ENCODE results near the gene DUSP2.

DNA sequence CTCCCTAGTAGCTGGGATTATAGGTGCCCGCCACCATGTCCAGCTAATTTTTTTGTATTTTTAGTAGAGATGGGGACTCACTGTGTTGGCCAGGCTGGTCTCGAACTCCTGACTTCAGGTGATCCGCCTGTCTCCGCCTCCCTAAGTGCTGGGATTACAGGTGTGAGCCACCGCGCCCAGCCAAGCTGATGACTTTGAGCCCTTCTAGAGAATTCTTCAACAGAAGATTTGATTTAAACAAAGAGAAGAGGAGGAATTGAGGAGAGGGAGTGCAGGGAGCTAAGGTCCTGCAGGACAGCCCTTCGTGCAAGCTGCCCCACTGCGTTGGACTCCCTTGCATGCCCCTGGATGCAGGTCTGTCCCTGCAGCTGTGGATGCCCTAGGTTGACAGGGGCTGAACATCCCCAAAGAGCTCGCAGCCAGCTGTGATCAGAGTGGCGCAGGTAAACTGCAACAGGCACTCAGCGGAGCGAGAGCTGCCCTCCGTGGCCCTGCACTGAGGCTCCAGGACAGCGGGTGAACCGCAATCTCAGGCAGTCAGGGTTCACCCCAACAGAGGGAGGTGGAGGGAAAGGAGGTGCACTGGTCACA lies 42.5 kb downstream of the DUSP2 start:
- TF ChIP-seq POLR2A (IDR thresholded peaks at IDR 0.05) = no peak
- TF ChIP-seq, protein P1, sequence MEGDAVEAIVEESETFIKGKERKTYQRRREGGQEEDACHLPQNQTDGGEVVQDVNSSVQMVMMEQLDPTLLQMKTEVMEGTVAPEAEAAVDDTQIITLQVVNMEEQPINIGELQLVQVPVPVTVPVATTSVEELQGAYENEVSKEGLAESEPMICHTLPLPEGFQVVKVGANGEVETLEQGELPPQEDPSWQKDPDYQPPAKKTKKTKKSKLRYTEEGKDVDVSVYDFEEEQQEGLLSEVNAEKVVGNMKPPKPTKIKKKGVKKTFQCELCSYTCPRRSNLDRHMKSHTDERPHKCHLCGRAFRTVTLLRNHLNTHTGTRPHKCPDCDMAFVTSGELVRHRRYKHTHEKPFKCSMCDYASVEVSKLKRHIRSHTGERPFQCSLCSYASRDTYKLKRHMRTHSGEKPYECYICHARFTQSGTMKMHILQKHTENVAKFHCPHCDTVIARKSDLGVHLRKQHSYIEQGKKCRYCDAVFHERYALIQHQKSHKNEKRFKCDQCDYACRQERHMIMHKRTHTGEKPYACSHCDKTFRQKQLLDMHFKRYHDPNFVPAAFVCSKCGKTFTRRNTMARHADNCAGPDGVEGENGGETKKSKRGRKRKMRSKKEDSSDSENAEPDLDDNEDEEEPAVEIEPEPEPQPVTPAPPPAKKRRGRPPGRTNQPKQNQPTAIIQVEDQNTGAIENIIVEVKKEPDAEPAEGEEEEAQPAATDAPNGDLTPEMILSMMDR (IDR thresholded peaks at IDR 0.05) = no peak

Data from thyroid gland (tissue), 4 donors.